ENCODE results near the gene ABLIM2.
"Not testable (repeated sequence)": the region's sequence is repeated elsewhere in the genome, so short reads cannot be mapped to it uniquely, and the experiment has no call there.

The ABLIM2 gene

GRCh38 chr4:7924163-7924562 lies 234.4 kb downstream of the ABLIM2 start:
- DNase-seq: no peak

- DNase-seq: no peak
Measured at GRCh38 chr4:7922466-7922865, 236.1 kb downstream of the ABLIM2 start.

DNA sequence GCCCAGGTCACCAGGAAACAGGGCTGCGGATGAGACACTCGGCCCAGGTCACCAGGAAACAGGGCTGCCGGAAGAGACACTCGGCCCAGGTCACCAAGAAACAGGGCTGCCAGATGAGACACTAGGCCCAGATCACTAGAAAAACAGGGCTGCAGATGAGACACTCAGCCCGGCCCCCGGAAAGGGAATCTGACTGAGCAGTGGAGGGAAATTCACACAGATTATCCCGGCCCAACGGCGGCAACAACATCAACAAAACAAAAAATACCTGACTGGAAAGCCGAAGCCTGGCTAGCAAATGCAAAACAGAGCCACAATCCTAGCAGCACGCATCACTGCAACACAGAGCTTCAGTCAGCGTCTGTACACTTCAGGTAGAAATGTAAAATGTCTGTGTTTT lies 239.6 kb downstream of the ABLIM2 start:
- DNase-seq: no peak

DNA sequence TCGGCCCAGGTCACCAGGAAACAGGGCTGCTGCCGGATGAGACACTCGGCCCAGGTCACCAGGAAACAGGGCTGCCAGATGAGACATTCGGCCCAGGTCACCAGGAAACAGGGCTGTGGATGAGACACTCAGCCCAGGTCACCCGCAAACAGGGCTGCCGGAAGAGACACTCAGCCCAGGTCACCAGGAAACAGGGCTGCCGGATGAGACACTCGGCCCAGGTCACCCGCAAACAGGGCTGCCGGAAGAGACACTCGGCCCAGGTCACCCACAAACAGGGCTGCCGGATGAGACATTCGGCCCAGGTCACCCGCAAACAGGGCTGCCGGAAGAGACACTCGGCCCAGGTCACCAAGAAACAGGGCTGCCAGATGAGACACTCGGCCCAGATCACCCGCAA lies 240.4 kb downstream of the ABLIM2 start:
- DNase-seq: not testable (repeated sequence)

GRCh38 chr4:7917669-7918068 lies 240.9 kb downstream of the ABLIM2 start:
- DNase-seq: no peak

- no peak for DNase-seq
Measured at GRCh38 chr4:7915875-7916242, 242.8 kb downstream of the ABLIM2 start.
